Measurements from ENCODE around the gene TSKS. TPM values are rescaled to one million over a fixed set of nuclear protein-coding genes. Genes with fewer than 3 reads are reported as not detected.

The TSKS gene
- total and polyA plus RNA-seq, 2 donors (not counting 1 experiment from before 2014, with no cell fraction given) = not detected

DNA sequence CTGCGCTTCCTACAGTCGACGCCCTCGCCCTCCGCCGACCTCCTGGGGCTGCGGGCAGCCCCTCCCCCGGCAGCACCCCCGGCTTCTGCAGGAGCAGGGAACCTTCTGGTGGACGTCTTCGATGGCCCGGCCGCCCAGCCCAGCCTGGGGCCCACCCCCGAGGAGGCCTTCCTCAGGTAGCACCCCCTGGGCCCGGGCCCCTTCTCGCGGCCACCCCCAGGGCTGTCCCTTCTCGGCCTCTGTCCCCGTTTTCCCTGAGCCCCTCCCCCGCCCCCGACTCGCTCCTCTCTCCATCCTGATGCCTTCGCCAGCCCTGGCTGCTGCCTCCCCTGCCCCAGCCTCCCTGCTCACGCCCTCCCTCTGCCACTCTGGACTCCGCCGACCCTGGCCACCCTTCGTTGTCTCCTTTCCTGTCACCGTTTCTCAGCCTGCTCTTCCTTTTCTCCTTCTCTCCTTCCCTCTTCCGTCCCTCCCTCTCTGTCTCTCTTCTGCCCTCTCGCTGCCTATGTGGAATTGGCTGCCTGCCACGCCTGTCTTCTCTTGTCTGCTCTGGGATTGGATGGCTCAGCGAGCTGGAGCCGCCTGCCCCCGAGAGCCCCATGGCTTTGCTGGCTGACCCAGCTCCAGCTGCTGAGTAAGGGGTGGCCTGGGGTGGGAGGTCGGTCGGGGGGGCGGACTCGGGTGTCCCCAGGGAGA, 39.0 kb upstream of the TSKS start:
- Histone ChIP-seq H3K36me3 (ENCODE audit: control insufficient read depth, insufficient read depth, low read length) (peaks cover 32% of the 10 kb centered on the region), H3K27me3 (ENCODE audit: control insufficient read depth, insufficient read depth, low read length) (no peaks in the 10 kb centered on the region), H3K9me3 (ENCODE audit: control insufficient read depth, insufficient read depth, low read depth, low read length) (no peaks in the 10 kb centered on the region), H3K79me2 (ENCODE audit: control insufficient read depth, insufficient read depth, low read length) (no peaks in the 10 kb centered on the region), H3K4me3 (replicated peaks in 1 of 4; ENCODE audit: control extremely low read depth in 1 of 4, insufficient read depth in 1 of 4, low read depth in 3 of 4, low read length in 4 of 4) (peak overlapping the region; percentile 33 to 62 (median 36)), H2AFZ (ENCODE audit: low read length) (no peak overlapping the region), H3K27ac (ENCODE audit: insufficient read depth, low read length) (peak overlapping the region; percentile 23), H4K20me1 (ENCODE audit: control insufficient read depth, extremely low read depth, insufficient read depth, low read length) (no peaks in the 10 kb centered on the region), H3K4me2 (ENCODE audit: extremely low read depth, insufficient read depth, low read length) (peak overlapping the region; percentile 88), H3K4me1 (ENCODE audit: control insufficient read depth, extremely low read depth, insufficient read depth, low read length) (peaks cover 4% of the 10 kb centered on the region), H3K9ac (ENCODE audit: insufficient read depth, low read length) (peak overlapping the region; percentile 37)
- TF ChIP-seq EZH2 (IDR thresholded peaks at IDR 0.05; ENCODE audit: low read length, missing control alignments) = no peak
- TF ChIP-seq, protein P1, sequence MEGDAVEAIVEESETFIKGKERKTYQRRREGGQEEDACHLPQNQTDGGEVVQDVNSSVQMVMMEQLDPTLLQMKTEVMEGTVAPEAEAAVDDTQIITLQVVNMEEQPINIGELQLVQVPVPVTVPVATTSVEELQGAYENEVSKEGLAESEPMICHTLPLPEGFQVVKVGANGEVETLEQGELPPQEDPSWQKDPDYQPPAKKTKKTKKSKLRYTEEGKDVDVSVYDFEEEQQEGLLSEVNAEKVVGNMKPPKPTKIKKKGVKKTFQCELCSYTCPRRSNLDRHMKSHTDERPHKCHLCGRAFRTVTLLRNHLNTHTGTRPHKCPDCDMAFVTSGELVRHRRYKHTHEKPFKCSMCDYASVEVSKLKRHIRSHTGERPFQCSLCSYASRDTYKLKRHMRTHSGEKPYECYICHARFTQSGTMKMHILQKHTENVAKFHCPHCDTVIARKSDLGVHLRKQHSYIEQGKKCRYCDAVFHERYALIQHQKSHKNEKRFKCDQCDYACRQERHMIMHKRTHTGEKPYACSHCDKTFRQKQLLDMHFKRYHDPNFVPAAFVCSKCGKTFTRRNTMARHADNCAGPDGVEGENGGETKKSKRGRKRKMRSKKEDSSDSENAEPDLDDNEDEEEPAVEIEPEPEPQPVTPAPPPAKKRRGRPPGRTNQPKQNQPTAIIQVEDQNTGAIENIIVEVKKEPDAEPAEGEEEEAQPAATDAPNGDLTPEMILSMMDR (conservative IDR thresholded peaks at IDR 0.05 in 1 of 2, IDR thresholded peaks at IDR 0.05 in 1 of 2; ENCODE audit: low read depth in 1 of 2, low read length in 2 of 2) = peak; percentile 48 to 63
- peak; percentile 84 to 89 for DNase-seq (ENCODE audit: low read depth in 2 of 2)

DNA sequence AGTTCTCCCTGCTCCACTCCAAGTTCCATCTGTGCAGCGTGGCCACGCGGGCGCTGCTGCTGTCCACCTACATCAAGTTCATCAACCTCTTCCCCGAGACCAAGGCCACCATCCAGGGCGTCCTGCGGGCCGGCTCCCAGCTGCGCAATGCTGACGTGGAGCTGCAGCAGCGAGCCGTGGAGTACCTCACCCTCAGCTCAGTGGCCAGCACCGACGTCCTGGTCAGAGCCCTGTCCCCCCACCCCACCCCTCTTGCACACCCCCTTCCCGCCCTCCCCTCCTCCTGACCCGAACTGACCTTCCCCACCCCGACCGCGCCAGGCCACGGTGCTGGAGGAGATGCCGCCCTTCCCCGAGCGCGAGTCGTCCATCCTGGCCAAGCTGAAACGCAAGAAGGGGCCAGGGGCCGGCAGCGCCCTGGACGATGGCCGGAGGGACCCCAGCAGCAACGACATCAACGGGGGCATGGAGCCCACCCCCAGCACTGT, 38.3 kb upstream of the TSKS start:
- H3K9ac ChIP-seq (ENCODE audit: insufficient read depth, low read length) = no peak overlapping the region
- H3K79me2 ChIP-seq (ENCODE audit: control insufficient read depth, insufficient read depth, low read length) = no peaks in the 10 kb centered on the region
- H2AFZ ChIP-seq (ENCODE audit: low read length) = no peak overlapping the region
- H3K9me3 ChIP-seq (ENCODE audit: control insufficient read depth, insufficient read depth, low read depth, low read length) = no peaks in the 10 kb centered on the region
- H4K20me1 ChIP-seq (ENCODE audit: control insufficient read depth, extremely low read depth, insufficient read depth, low read length) = no peaks in the 10 kb centered on the region
- H3K27ac ChIP-seq (ENCODE audit: insufficient read depth, low read length) = no peak overlapping the region
- no peaks in the 10 kb centered on the region for H3K27me3 ChIP-seq (ENCODE audit: control insufficient read depth, insufficient read depth, low read length)
- H3K4me1 ChIP-seq (ENCODE audit: control insufficient read depth, extremely low read depth, insufficient read depth, low read length) = peaks cover 4% of the 10 kb centered on the region
- peaks cover 36% of the 10 kb centered on the region for H3K36me3 ChIP-seq (ENCODE audit: control insufficient read depth, insufficient read depth, low read length)
- no peak overlapping the region for H3K4me2 ChIP-seq (ENCODE audit: extremely low read depth, insufficient read depth, low read length)
- peak overlapping the region in 3 of 4 experiments; percentile 10 to 62 (median 36) for H3K4me3 ChIP-seq (replicated peaks in 1 of 4; ENCODE audit: control extremely low read depth in 1 of 4, insufficient read depth in 1 of 4, low read depth in 3 of 4, low read length in 4 of 4)
- TF ChIP-seq, protein P1 (conservative IDR thresholded peaks at IDR 0.05 in 1 of 2, IDR thresholded peaks at IDR 0.05 in 1 of 2; ENCODE audit: low read depth in 1 of 2, low read length in 2 of 2) = no peak
- TF ChIP-seq EZH2 (IDR thresholded peaks at IDR 0.05; ENCODE audit: low read length, missing control alignments) = no peak
- DNase-seq (ENCODE audit: low read depth in 2 of 2) = no peak

DNA sequence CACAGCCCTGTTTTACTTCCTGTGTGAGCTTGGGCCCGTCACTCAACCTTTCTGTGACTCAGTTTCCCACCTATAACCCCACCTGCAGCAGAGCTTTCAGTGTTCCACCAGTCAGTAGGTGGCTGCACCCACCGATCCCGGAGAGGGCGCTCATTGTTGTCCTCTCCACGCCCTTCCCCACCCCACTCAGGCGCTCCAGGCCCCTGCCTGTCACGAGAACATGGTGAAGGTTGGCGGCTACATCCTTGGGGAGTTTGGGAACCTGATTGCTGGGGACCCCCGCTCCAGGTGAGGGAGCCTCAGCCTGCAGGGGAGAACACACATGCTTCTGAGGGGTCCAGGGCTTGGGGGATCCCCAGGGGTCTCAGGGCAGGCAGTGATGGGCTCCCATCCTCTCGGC, 37.7 kb upstream of the TSKS start:
- Histone ChIP-seq H3K9me3 (ENCODE audit: control insufficient read depth, insufficient read depth, low read depth, low read length) (no peaks in the 10 kb centered on the region), H3K4me2 (ENCODE audit: extremely low read depth, insufficient read depth, low read length) (no peak overlapping the region), H2AFZ (ENCODE audit: low read length) (no peak overlapping the region), H3K36me3 (ENCODE audit: control insufficient read depth, insufficient read depth, low read length) (peaks cover 39% of the 10 kb centered on the region), H3K4me1 (ENCODE audit: control insufficient read depth, extremely low read depth, insufficient read depth, low read length) (peaks cover 4% of the 10 kb centered on the region), H3K79me2 (ENCODE audit: control insufficient read depth, insufficient read depth, low read length) (no peaks in the 10 kb centered on the region), H3K9ac (ENCODE audit: insufficient read depth, low read length) (no peak overlapping the region), H3K27me3 (ENCODE audit: control insufficient read depth, insufficient read depth, low read length) (no peaks in the 10 kb centered on the region), H3K4me3 (replicated peaks in 1 of 4; ENCODE audit: control extremely low read depth in 1 of 4, insufficient read depth in 1 of 4, low read depth in 3 of 4, low read length in 4 of 4) (no peak overlapping the region), H3K27ac (ENCODE audit: insufficient read depth, low read length) (no peak overlapping the region), H4K20me1 (ENCODE audit: control insufficient read depth, extremely low read depth, insufficient read depth, low read length) (no peaks in the 10 kb centered on the region)
- TF ChIP-seq, protein P1 (conservative IDR thresholded peaks at IDR 0.05 in 1 of 2, IDR thresholded peaks at IDR 0.05 in 1 of 2; ENCODE audit: low read depth in 1 of 2, low read length in 2 of 2) = no peak
- TF ChIP-seq EZH2 (IDR thresholded peaks at IDR 0.05; ENCODE audit: low read length, missing control alignments) = no peak
- DNase-seq (ENCODE audit: low read depth in 2 of 2) = no peak

All from fibroblast of lung (primary cell).